ENCODE measurements around the gene ZNF536. TPM values are rescaled to one million over a fixed set of nuclear protein-coding genes. Genes with fewer than 3 reads are reported as not detected.

The ZNF536 gene
- total RNA-seq, 6 experiments from 2014 or later = 0.25 TPM; not detected in 5

DNA sequence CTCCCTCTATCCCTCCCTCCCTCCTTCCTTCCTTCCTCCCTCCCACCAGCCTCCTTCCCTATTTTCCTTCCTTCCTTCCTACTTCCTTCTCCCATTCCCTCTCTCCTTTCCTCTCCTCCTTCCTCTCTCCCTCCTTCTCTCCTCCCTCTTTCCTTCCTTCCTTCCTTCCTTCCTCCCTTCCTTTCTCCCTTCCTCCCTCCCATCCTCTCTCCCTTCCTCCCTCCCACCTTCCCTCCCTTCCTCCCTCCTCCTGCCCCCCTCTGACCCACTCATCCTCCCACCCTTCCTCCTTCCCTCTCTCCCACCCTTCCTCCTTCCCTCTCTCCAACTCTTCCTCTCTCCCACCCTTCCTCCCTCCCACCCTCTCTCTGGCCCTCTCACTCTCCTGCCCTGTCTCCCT is 132.1 kb downstream of the ZNF536 start:
- ATAC-seq (no peak), DNase-seq (no peak)
- Histone ChIP-seq H3K36me3 (no peaks in the 10 kb centered on the region), H3K4me1 (no peaks in the 10 kb centered on the region), H3K4me3 (no peak overlapping the region), H3K27ac (no peak overlapping the region), H3K9me3 (no peaks in the 10 kb centered on the region), H3K27me3 (no peaks in the 10 kb centered on the region)
- TF ChIP-seq, protein P1, sequence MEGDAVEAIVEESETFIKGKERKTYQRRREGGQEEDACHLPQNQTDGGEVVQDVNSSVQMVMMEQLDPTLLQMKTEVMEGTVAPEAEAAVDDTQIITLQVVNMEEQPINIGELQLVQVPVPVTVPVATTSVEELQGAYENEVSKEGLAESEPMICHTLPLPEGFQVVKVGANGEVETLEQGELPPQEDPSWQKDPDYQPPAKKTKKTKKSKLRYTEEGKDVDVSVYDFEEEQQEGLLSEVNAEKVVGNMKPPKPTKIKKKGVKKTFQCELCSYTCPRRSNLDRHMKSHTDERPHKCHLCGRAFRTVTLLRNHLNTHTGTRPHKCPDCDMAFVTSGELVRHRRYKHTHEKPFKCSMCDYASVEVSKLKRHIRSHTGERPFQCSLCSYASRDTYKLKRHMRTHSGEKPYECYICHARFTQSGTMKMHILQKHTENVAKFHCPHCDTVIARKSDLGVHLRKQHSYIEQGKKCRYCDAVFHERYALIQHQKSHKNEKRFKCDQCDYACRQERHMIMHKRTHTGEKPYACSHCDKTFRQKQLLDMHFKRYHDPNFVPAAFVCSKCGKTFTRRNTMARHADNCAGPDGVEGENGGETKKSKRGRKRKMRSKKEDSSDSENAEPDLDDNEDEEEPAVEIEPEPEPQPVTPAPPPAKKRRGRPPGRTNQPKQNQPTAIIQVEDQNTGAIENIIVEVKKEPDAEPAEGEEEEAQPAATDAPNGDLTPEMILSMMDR (IDR thresholded peaks at IDR 0.05) = no peak
- no peak for TF ChIP-seq POLR2A (IDR thresholded peaks at IDR 0.05)
- intact Hi-C loops (cut with DNase I) = no loop called here

DNA sequence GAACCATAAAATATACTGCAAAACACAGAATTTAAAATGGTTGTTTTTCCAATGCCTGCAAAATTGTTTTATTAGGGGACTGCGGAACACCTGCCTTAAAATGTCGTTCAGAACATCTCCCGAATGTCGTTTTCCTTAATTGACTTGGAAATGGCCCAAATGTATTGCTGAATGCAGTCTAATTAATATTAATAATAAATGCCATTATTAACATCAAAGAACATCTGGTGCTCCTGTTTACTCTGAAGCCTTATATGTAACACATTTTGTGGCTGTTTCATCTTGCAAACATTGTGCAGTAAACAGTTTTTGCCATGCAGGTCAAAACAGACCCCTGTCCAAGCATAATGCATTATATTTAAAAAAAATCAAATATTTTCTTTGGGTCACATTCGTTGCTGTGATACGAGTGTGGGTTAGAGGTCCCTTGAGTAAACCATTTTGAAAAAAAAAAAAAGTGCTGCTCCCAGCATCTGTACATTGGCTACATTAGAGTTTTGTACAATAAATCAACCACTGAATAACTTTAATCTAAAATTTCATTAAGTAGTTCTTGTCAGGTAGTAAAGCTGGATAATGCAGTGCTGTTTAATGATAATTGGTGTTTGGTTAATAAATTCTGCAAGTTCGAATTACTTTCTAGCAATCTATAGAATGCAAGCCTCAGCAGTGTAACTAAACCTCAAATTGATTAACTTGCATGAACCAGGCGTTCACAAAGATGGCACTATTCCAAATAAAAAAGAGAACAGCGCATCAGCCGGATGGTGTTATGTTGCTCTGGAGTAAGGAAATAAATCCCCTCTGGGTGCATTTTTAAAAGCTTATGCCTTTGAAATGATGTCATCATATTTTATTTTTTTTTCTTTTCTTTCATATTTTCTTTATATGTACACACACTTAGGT is 140.2 kb downstream of the ZNF536 start:
- ATAC-seq = no peak
- DNase-seq = no peak
- no peaks in the 10 kb centered on the region for H3K36me3 ChIP-seq
- intact Hi-C loops (cut with DNase I) = no loop called here
- TF ChIP-seq, protein P1 (IDR thresholded peaks at IDR 0.05) = no peak
- TF ChIP-seq POLR2A (IDR thresholded peaks at IDR 0.05) = no peak
- no peak overlapping the region for H3K27ac ChIP-seq
- 43% methylated on average over 10 of the region's 10 CpGs for WGBS (ENCODE audit: insufficient coverage, low coverage, low lambda C conversion rate, missing lambda C conversion rate)
- no peaks in the 10 kb centered on the region for H3K4me1 ChIP-seq
- H3K27me3 ChIP-seq = no peaks in the 10 kb centered on the region
- no peak overlapping the region for H3K4me3 ChIP-seq
- no peaks in the 10 kb centered on the region for H3K9me3 ChIP-seq

DNA sequence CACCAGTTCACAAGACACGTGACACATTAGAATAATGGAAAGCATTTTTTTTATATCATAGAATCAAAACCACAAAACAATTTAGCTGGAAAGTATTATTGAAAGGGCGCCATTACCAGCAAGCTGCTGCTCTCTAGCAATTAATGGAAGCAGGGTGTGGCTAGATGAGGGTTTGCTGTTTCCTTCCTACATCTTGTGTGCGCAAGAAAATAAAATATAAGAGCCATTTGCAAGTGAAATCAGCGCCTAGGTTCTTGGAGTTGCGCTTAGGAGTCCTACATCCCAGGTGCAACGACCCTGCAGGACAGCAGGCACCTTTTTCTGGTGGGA is 140.9 kb downstream of the ZNF536 start:
- intact Hi-C loops (cut with DNase I) = no loop called here
- WGBS (ENCODE audit: insufficient coverage, low coverage, low lambda C conversion rate, missing lambda C conversion rate) = 62% methylated on average over 6 of the region's 6 CpGs
- no peak for DNase-seq

DNA sequence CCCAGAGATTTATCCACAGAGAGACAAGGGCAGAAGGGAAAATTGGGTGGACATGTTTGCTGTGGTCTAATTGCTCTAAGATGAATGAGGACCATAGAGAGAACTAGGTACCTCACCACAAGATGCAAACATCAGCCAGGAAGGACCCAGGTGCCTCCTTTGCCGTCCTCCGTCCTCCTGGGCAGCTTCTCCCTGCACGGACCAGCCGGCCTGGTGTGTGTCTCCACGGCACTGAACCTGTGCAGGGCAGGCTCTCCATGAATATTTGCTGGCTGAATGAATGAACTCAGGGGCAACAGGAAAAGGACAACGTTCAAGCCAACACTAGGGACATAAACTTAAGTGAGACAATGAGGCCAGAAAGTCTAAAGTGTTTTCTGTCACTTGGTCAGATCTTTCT is 143.9 kb downstream of the ZNF536 start:
- WGBS (ENCODE audit: insufficient coverage, low coverage, low lambda C conversion rate, missing lambda C conversion rate) = 71% methylated on average over 5 of the region's 6 CpGs
- no peaks in the 10 kb centered on the region for H3K36me3 ChIP-seq
- DNase-seq (no peak), ATAC-seq (no peak)
- H3K9me3 ChIP-seq = no peaks in the 10 kb centered on the region
- no peaks in the 10 kb centered on the region for H3K4me1 ChIP-seq
- H3K4me3 ChIP-seq = no peak overlapping the region
- no peaks in the 10 kb centered on the region for H3K27me3 ChIP-seq
- H3K27ac ChIP-seq = no peak overlapping the region
- TF ChIP-seq, protein P1 (IDR thresholded peaks at IDR 0.05) = no peak
- no peak for TF ChIP-seq POLR2A (IDR thresholded peaks at IDR 0.05)
- intact Hi-C loops (cut with DNase I) = no loop called here

More for the DNA sequence above, 140.9 kb downstream of the ZNF536 start:
- H3K27ac ChIP-seq = no peak overlapping the region
- no peaks in the 10 kb centered on the region for H3K9me3 ChIP-seq
- ATAC-seq = no peak
- no peaks in the 10 kb centered on the region for H3K4me1 ChIP-seq
- no peak for TF ChIP-seq POLR2A (IDR thresholded peaks at IDR 0.05)
- TF ChIP-seq, protein P1 (IDR thresholded peaks at IDR 0.05) = no peak
- no peaks in the 10 kb centered on the region for H3K27me3 ChIP-seq
- no peaks in the 10 kb centered on the region for H3K36me3 ChIP-seq
- H3K4me3 ChIP-seq = no peak overlapping the region

All from right lobe of liver (tissue), 6 donors.